SK-N-SH (cell line): Measurements from ENCODE around the gene SMIM5. TPM values are rescaled to one million over a fixed set of nuclear protein-coding genes. Genes with fewer than 3 reads are reported as not detected.

Source experiments
- CTCF ChIA-PET: fragments of 300-600, 350-600 bp; formaldehyde crosslinking; extraction: SDS; loops from one replicate; lab custom pipeline; 2021; lab: Yijun Ruan, JAX
- POLR2A ChIA-PET: fragments of 350-600 bp; sonication (Branson Sonifier 250); formaldehyde crosslinking; extraction: SDS; loops from one replicate; lab custom pipeline; 2020; ENCODE audit warnings: antibody characterized with exemption, inconsistent platforms; lab: Yijun Ruan, JAX
- DNase-seq: peaks from one replicate; pipeline ENCODE4 v3.0.0; 2012
- H2AFZ ChIP-seq: fragments of 200-600 bp; sonication (generic); 2 replicates; pipeline ENCODE4 v1.8.1; 2016; ENCODE audit warnings: antibody characterized with exemption, mild to moderate bottlenecking, low read depth
- H3F3A ChIP-seq: fragments of 200-600 bp; sonication (generic); replicated peaks from 2 replicates; pipeline ENCODE3; 2016; ENCODE audit warnings: antibody characterized with exemption, mild to moderate bottlenecking; ENCODE audit not compliant: insufficient read depth
- H3K27ac ChIP-seq, 2 experiments: fragments of 200-500 bp in 1 of 2; fragments of 200-600 bp in 1 of 2; sonication (Bioruptor generic) in 1 of 2; sonication (generic), shearing (Covaris generic) in 1 of 2; 2 replicates each; pipeline versions ENCODE4 v1.5.1 to v1.6.1; 2014 to 2016; ENCODE audit warnings: low read depth in 2 of 2, inconsistent platforms in 1 of 2, low read length in 1 of 2, mild to moderate bottlenecking in 1 of 2, mixed read lengths in 1 of 2
- H3K27me3 ChIP-seq: fragments of 200-600 bp; sonication (generic), shearing (Covaris generic); 2 replicates; pipeline ENCODE4 v1.6.1; 2016; ENCODE audit warnings: mixed run types; ENCODE audit not compliant: insufficient read depth
- H3K36me3 ChIP-seq, 2 experiments: fragments of 200-500 bp in 1 of 2; fragments of 200-600 bp in 1 of 2; sonication (Bioruptor generic) in 1 of 2; sonication (generic) in 1 of 2; replicated peaks in 1 of 2; 2 replicates each; pipeline versions ENCODE3 to v1.5.1; 2014 to 2016; ENCODE audit warnings: low read length in 1 of 2, mild to moderate bottlenecking in 1 of 2; ENCODE audit not compliant: insufficient read depth in 2 of 2, control insufficient read depth in 1 of 2
- H3K4me1 ChIP-seq, 2 experiments: fragments of 200-500 bp in 1 of 2; fragments of 200-600 bp in 1 of 2; sonication (Bioruptor generic) in 1 of 2; sonication (generic), shearing (Covaris generic) in 1 of 2; 2 replicates each; pipeline versions ENCODE4 v1.5.1 to v1.6.1; 2014 to 2016; ENCODE audit warnings: low read depth in 1 of 2, low read length in 1 of 2, mixed run types in 1 of 2; ENCODE audit not compliant: insufficient read depth in 2 of 2, control insufficient read depth in 1 of 2
- H3K4me2 ChIP-seq: fragments of 200-600 bp; sonication (generic), shearing (Covaris generic); 2 replicates; pipeline ENCODE4 v1.6.1; 2017; ENCODE audit warnings: mixed run types
- H3K4me3 ChIP-seq, 2 experiments: fragments of 200-500 bp in 1 of 2; fragments of 200-600 bp in 1 of 2; sonication (Bioruptor generic) in 1 of 2; sonication (generic), shearing (Covaris generic) in 1 of 2; 2 replicates each; pipeline versions ENCODE4 v1.5.1 to v1.8.1; 2014 to 2016; ENCODE audit warnings: low read depth in 2 of 2, inconsistent platforms in 1 of 2, low read length in 1 of 2, mild to moderate bottlenecking in 1 of 2, mixed read lengths in 1 of 2, moderate library complexity in 1 of 2
- H3K79me2 ChIP-seq: fragments of 200-600 bp; sonication (generic); 2 replicates; pipeline ENCODE4 v1.8.1; 2017; ENCODE audit warnings: mild to moderate bottlenecking; ENCODE audit not compliant: insufficient read depth
- H3K9ac ChIP-seq: fragments of 200-600 bp; sonication (generic); 2 replicates; pipeline ENCODE4 v1.6.1; 2017; ENCODE audit warnings: mixed run types
- H3K9me2 ChIP-seq: fragments of 200-600 bp; sonication (generic); 2 replicates; pipeline ENCODE4 v1.6.1; 2017; ENCODE audit warnings: mixed run types
- H3K9me3 ChIP-seq: fragments of 200-600 bp; sonication (generic); 2 replicates; pipeline ENCODE4 v1.6.1; 2017; ENCODE audit warnings: mixed run types, mild to moderate bottlenecking, moderate library complexity
- H4K20me1 ChIP-seq: fragments of 200-600 bp; sonication (generic); 2 replicates; pipeline ENCODE4 v1.6.1; 2017; ENCODE audit warnings: mild to moderate bottlenecking, mixed run types; ENCODE audit not compliant: insufficient read depth
- CHD2 ChIP-seq: fragments of 150-350 bp; IDR thresholded peaks from 2 replicates; pipeline ENCODE4 v1.6.1; 2018; ENCODE audit warnings: low read length; ENCODE audit not compliant: partially characterized antibody
- CTCF ChIP-seq: fragments of 200-600 bp; sonication (generic); IDR thresholded peaks from 2 replicates; pipeline ENCODE4 v1.6.1; 2017; ENCODE audit warnings: antibody characterized with exemption, mild to moderate bottlenecking, moderate library complexity
- EZH2phosphoT487 ChIP-seq: fragments of 200-600 bp; sonication (generic); IDR thresholded peaks from 2 replicates; pipeline ENCODE4 v1.6.1; 2017; ENCODE audit warnings: low read depth, mixed run types, mild to moderate bottlenecking, antibody characterized with exemption, moderate library complexity, borderline replicate concordance
- FOSL2 ChIP-seq: IDR thresholded peaks from 2 replicates; pipeline ENCODE4 v1.4.0; 2012; ENCODE audit warnings: low read depth, mild to moderate bottlenecking, moderate library complexity, borderline replicate concordance
- FOXJ3 ChIP-seq: sonication (generic); formaldehyde crosslinking; IDR thresholded peaks from 2 replicates; pipeline ENCODE4 v1.5.1; 2020; ENCODE audit warnings: mild to moderate bottlenecking, missing genetic modification reagents
- FOXM1 ChIP-seq: IDR thresholded peaks from 2 replicates; pipeline ENCODE4 v1.4.0; 2012; ENCODE audit warnings: low read depth, mild to moderate bottlenecking
- GABPA ChIP-seq: IDR thresholded peaks from 2 replicates; pipeline ENCODE4 v1.4.0; 2012; ENCODE audit warnings: low read depth, mild to moderate bottlenecking
- GATA2 ChIP-seq: sonication (generic); formaldehyde crosslinking; IDR thresholded peaks from 2 replicates; pipeline ENCODE4 v1.5.0; 2020; ENCODE audit warnings: mild to moderate bottlenecking, missing genetic modification reagents
- JUND ChIP-seq: IDR thresholded peaks from 2 replicates; pipeline ENCODE4 v1.4.0; 2012
- MAX ChIP-seq: IDR thresholded peaks from 2 replicates; pipeline ENCODE4 v1.4.0; 2012; ENCODE audit warnings: low read depth
- NFIC ChIP-seq: IDR thresholded peaks from 2 replicates; pipeline ENCODE4 v1.4.0; 2012; ENCODE audit warnings: borderline replicate concordance
- NRF1 ChIP-seq: IDR thresholded peaks from 2 replicates; pipeline ENCODE4 v1.6.1; 2012; ENCODE audit warnings: low read depth, mild to moderate bottlenecking, low read length
- RAD21 ChIP-seq: IDR thresholded peaks from 2 replicates; pipeline ENCODE4 v1.6.1; 2012; ENCODE audit warnings: mild to moderate bottlenecking, low read length
- RFX5 ChIP-seq: IDR thresholded peaks from 2 replicates; pipeline ENCODE4 v1.6.1; 2012; ENCODE audit warnings: mild to moderate bottlenecking, improper control_type of control experiment, low read length
- RXRA ChIP-seq: IDR thresholded peaks from 2 replicates; pipeline ENCODE4 v1.4.0; 2012; ENCODE audit warnings: low read depth, mild to moderate bottlenecking, borderline replicate concordance
- TAF1 ChIP-seq: IDR thresholded peaks from 2 replicates; pipeline ENCODE4 v1.6.1; 2012; ENCODE audit warnings: low read depth, mild to moderate bottlenecking, low read length, moderate library complexity, borderline replicate concordance
- TCF12 ChIP-seq: IDR thresholded peaks from 2 replicates; pipeline ENCODE4 v1.4.0; 2012
- TEAD4 ChIP-seq: IDR thresholded peaks from 2 replicates; pipeline ENCODE4 v1.4.0; 2012; ENCODE audit warnings: mild to moderate bottlenecking, borderline replicate concordance; ENCODE audit not compliant: insufficient read depth
- USF1 ChIP-seq: IDR thresholded peaks from 2 replicates; pipeline ENCODE4 v1.4.0; 2012; ENCODE audit warnings: low read depth, borderline replicate concordance
- USF2 ChIP-seq: fragments of 150-350 bp; IDR thresholded peaks from 2 replicates; pipeline ENCODE4 v1.6.1; 2017; ENCODE audit warnings: antibody characterized with exemption, low read length, low read depth, borderline replicate concordance
- WGBS: methylation state at CpG from one replicate; pipeline ENCODE4 v1.1.6; 2017; ENCODE audit warnings: low lambda C conversion rate; 5-methylcytosine and 5-hydroxymethylcytosine counted together
- polyA plus RNA-seq, 3 experiments: library from polyadenylated mRNA; depleted of rRNA; stranded (reverse); fragments of >200 nt; gene quantifications; 2 replicates each; pipeline ENCODE4 v1.2.3, GENCODE V29; 2012
- TF ChIP-seq, protein P1 (sequence below): IDR thresholded peaks from 2 replicates; pipeline ENCODE4 v1.6.1; 2012; ENCODE audit warnings: mild to moderate bottlenecking, low read depth, low read length, moderate library complexity
- TF ChIP-seq, protein P2 (sequence below): IDR thresholded peaks from 2 replicates; pipeline ENCODE4; 2012

SMIM5 gene
- polyA plus RNA-seq, 1 of the 3 experiments (the other 2 are of a cell fraction): 0.02 TPM

- H3K27me3 ChIP-seq: no peaks in the 10 kb centered on the region
- H3K27ac ChIP-seq: peak overlapping the region in 1 of 2 experiments; percentile 59; a peak in 3 of 4 replicates
- peak overlapping the region; percentile 47; the same call in 1 of the 2 replicates for H3K4me2 ChIP-seq
- 53% methylated on average over 21 of the region's 27 CpGs for WGBS
- peaks cover 3% of the 10 kb centered on the region for H3F3A ChIP-seq
- peaks cover 12 to 15% of the 10 kb centered on the region in 2 experiments; a peak in 3 of 4 replicates for H3K4me1 ChIP-seq
- H4K20me1 ChIP-seq: peaks cover 18% of the 10 kb centered on the region
- no peak overlapping the region for H3K4me3 ChIP-seq
- H2AFZ ChIP-seq: no peak overlapping the region
- DNase-seq: peak; percentile 81
- H3K9me3 ChIP-seq: no peaks in the 10 kb centered on the region
- H3K36me3 ChIP-seq: peaks cover 0 to 42% of the 10 kb centered on the region in 2 experiments
- ChIA-PET POLR2A (interaction anchor here (0.8 to 1.2 kb wide), 3 partner anchors 114 to 177 kb away, joined by 3 to 9 read pairs (median 3); partner anchors contain the start of gene TMEM94), CTCF (interaction anchor here (0.6 to 37.9 kb wide), 72 partner anchors 7 to 520 kb away, joined by 3 to 1370 read pairs (median 6); partner anchors contain the start of genes GALK1, MRPS7, MYO15B and RECQL5)
- no peak overlapping the region for H3K9ac ChIP-seq
- H3K9me2 ChIP-seq: no peaks in the 10 kb centered on the region
- H3K79me2 ChIP-seq: no peaks in the 10 kb centered on the region
- TF ChIP-seq EZH2phosphoT487: no peak
- TF ChIP-seq RFX5: no peak
- TF ChIP-seq GATA2: no peak
- no peak for TF ChIP-seq JUND
- peak; percentile 22; the same call in 1 of the 2 replicates for TF ChIP-seq RAD21
- TF ChIP-seq GABPA: no peak
- TF ChIP-seq, protein P1, sequence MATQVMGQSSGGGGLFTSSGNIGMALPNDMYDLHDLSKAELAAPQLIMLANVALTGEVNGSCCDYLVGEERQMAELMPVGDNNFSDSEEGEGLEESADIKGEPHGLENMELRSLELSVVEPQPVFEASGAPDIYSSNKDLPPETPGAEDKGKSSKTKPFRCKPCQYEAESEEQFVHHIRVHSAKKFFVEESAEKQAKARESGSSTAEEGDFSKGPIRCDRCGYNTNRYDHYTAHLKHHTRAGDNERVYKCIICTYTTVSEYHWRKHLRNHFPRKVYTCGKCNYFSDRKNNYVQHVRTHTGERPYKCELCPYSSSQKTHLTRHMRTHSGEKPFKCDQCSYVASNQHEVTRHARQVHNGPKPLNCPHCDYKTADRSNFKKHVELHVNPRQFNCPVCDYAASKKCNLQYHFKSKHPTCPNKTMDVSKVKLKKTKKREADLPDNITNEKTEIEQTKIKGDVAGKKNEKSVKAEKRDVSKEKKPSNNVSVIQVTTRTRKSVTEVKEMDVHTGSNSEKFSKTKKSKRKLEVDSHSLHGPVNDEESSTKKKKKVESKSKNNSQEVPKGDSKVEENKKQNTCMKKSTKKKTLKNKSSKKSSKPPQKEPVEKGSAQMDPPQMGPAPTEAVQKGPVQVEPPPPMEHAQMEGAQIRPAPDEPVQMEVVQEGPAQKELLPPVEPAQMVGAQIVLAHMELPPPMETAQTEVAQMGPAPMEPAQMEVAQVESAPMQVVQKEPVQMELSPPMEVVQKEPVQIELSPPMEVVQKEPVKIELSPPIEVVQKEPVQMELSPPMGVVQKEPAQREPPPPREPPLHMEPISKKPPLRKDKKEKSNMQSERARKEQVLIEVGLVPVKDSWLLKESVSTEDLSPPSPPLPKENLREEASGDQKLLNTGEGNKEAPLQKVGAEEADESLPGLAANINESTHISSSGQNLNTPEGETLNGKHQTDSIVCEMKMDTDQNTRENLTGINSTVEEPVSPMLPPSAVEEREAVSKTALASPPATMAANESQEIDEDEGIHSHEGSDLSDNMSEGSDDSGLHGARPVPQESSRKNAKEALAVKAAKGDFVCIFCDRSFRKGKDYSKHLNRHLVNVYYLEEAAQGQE: no peak
- TF ChIP-seq TCF12: no peak
- no peak for TF ChIP-seq NFIC
- no peak for TF ChIP-seq USF2
- TF ChIP-seq FOSL2: no peak
- TF ChIP-seq CTCF: peak; percentile 63
- TF ChIP-seq CHD2: no peak
- TF ChIP-seq, protein P2, sequence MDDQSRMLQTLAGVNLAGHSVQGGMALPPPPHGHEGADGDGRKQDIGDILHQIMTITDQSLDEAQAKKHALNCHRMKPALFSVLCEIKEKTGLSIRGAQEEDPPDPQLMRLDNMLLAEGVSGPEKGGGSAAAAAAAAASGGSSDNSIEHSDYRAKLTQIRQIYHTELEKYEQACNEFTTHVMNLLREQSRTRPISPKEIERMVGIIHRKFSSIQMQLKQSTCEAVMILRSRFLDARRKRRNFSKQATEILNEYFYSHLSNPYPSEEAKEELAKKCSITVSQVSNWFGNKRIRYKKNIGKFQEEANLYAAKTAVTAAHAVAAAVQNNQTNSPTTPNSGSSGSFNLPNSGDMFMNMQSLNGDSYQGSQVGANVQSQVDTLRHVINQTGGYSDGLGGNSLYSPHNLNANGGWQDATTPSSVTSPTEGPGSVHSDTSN: no peak
- TF ChIP-seq FOXJ3 (CRISPR knock-in tag): no peak
- no peak for TF ChIP-seq RXRA
- no peak for TF ChIP-seq USF1
- TF ChIP-seq FOXM1: no peak
- TF ChIP-seq NRF1: no peak
- TF ChIP-seq MAX: 0 out of 2 replicates have a peak, but pooled peaks have one; percentile 44
- TF ChIP-seq TAF1: no peak
- no peak for TF ChIP-seq TEAD4
These were observed 497 bp downstream of the SMIM5 start for GRCh38 chr17:75633486-75634375.
